Measurements from ENCODE around the gene ESRRA. TPM values are rescaled to one million over a fixed set of nuclear protein-coding genes. Genes with fewer than 3 reads are reported as not detected.
"Not testable (repeated sequence)": the region's sequence is repeated elsewhere in the genome, so short reads cannot be mapped to it uniquely, and the experiment has no call there.

Gene ESRRA
- total RNA-seq, 6 experiments from 2014 or later, result 28.5 to 82.6 (median 47.7) TPM

DNA sequence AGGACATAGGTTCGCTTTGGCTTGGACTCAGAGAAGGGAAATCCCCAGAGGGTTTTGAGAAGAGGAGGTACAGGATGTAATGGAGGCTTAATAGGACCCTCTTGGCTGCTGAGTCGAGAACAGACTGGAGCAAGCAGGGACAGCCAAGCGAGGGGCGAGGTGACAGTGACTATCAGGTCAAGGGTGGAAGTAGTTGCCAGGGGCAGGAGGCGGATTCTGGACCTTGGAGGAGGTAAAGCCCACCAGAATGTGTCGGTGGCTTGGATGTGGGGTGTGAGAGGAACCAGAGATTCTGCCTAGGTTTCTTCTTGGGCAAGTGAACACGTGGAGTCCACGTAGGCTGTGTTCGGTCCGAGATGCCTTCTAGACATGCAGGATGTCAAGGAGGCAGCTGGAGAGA lies 7.6 kb downstream of the ESRRA start:
- Histone ChIP-seq H3K9me3 (no peaks in the 10 kb centered on the region), H3K27ac (peak overlapping the region in 1 of 3 donors; percentile 3), H3K4me3 (no peak overlapping the region), H3K27me3 (no peaks in the 10 kb centered on the region), H3K36me3 (peaks cover 0 to 22% (median 10%) of the 10 kb centered on the region in 4 donors), H3K4me1 (peaks cover 0 to 32% (median 5%) of the 10 kb centered on the region in 4 donors)
- intact Hi-C loops (cut with DNase I), result no loop called here
- WGBS (ENCODE audit: insufficient coverage, low coverage, low lambda C conversion rate, missing lambda C conversion rate), result 93% methylated on average over 10 of the region's 10 CpGs
- TF ChIP-seq, protein P1, sequence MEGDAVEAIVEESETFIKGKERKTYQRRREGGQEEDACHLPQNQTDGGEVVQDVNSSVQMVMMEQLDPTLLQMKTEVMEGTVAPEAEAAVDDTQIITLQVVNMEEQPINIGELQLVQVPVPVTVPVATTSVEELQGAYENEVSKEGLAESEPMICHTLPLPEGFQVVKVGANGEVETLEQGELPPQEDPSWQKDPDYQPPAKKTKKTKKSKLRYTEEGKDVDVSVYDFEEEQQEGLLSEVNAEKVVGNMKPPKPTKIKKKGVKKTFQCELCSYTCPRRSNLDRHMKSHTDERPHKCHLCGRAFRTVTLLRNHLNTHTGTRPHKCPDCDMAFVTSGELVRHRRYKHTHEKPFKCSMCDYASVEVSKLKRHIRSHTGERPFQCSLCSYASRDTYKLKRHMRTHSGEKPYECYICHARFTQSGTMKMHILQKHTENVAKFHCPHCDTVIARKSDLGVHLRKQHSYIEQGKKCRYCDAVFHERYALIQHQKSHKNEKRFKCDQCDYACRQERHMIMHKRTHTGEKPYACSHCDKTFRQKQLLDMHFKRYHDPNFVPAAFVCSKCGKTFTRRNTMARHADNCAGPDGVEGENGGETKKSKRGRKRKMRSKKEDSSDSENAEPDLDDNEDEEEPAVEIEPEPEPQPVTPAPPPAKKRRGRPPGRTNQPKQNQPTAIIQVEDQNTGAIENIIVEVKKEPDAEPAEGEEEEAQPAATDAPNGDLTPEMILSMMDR (IDR thresholded peaks at IDR 0.05), result no peak
- no peak for TF ChIP-seq POLR2A (IDR thresholded peaks at IDR 0.05)
- DNase-seq (no peak), ATAC-seq (no peak)

DNA sequence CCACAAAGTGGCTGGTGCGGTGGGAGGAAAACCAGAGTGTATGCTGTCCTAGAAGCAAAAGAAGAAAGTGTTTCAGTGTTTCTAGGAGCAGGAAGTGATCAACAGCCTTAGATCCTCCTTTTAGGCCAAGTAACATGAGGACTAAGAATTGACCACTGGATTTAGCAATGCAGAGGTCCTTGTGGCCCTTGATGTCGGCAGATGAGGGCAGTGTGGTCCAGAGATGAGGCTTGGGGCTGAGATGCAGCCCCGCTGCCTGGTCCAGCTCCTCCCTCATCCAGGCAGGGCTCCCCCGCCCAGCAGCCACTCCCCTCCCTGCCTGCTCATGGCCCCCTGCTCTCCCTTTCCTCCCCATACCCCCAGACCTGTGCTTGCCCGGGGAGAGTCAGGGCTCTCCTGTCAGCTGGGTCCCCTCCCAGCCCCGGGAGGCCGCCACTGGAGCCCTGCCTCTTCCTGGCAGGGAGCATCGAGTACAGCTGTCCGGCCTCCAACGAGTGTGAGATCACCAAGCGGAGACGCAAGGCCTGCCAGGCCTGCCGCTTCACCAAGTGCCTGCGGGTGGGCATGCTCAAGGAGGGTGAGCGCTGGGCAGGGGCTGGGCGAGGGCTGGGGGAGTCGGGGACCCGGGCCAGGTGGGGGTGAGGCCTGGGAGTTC lies 8.3 kb downstream of the ESRRA start:
- no peak overlapping the region for H3K4me3 ChIP-seq
- intact Hi-C loops (cut with DNase I), result no loop called here
- DNase-seq, result no peak
- no peaks in the 10 kb centered on the region for H3K9me3 ChIP-seq
- H3K36me3 ChIP-seq, result peaks cover 0 to 22% (median 10%) of the 10 kb centered on the region in 4 donors
- ATAC-seq, result no peak
- no peak overlapping the region for H3K27ac ChIP-seq
- 53% methylated on average over 2 of the region's 18 CpGs for WGBS (ENCODE audit: insufficient coverage, low coverage, low lambda C conversion rate, missing lambda C conversion rate)
- TF ChIP-seq POLR2A (IDR thresholded peaks at IDR 0.05), result no peak
- TF ChIP-seq, protein P1 (IDR thresholded peaks at IDR 0.05), result no peak
- no peaks in the 10 kb centered on the region for H3K27me3 ChIP-seq
- peaks cover 0 to 27% (median 5%) of the 10 kb centered on the region in 4 donors for H3K4me1 ChIP-seq

DNA sequence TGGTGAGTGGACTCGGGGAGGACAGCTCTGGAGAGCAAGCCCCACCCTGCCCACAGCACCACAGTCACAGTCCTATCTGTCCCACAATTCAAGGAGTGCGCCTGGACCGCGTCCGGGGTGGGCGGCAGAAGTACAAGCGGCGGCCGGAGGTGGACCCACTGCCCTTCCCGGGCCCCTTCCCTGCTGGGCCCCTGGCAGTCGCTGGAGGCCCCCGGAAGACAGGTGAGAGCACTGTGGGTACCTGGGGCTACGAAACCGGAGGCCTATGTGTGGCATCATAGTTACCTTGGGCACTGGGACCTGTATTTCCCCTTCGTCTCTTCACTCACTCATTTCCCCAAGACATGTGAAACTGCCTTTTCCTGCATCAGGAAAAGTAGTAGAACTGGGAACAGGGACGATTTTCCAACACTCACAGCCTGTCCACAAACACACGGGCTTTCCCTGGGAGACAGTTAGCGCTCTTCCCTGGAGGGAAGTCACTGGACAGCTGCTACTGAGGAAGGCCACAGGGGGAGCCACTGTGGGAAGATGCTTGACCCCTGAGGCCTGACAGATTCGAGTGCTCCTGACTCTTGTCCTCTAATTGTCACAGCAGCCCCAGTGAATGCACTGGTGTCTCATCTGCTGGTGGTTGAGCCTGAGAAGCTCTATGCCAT lies 9.0 kb downstream of the ESRRA start:
- Histone ChIP-seq H3K27me3 (no peaks in the 10 kb centered on the region), H3K4me1 (peaks cover 0 to 28% (median 7%) of the 10 kb centered on the region in 4 donors), H3K9me3 (no peaks in the 10 kb centered on the region), H3K27ac (no peak overlapping the region), H3K36me3 (peaks cover 0 to 22% (median 10%) of the 10 kb centered on the region in 4 donors), H3K4me3 (no peak overlapping the region)
- intact Hi-C loops (cut with DNase I), result no loop called here
- ATAC-seq (no peak), DNase-seq (no peak)
- WGBS (ENCODE audit: insufficient coverage, low coverage, low lambda C conversion rate, missing lambda C conversion rate), result 27% methylated on average over 2 of the region's 19 CpGs
- no peak for TF ChIP-seq POLR2A (IDR thresholded peaks at IDR 0.05)
- TF ChIP-seq, protein P1 (IDR thresholded peaks at IDR 0.05), result no peak

DNA sequence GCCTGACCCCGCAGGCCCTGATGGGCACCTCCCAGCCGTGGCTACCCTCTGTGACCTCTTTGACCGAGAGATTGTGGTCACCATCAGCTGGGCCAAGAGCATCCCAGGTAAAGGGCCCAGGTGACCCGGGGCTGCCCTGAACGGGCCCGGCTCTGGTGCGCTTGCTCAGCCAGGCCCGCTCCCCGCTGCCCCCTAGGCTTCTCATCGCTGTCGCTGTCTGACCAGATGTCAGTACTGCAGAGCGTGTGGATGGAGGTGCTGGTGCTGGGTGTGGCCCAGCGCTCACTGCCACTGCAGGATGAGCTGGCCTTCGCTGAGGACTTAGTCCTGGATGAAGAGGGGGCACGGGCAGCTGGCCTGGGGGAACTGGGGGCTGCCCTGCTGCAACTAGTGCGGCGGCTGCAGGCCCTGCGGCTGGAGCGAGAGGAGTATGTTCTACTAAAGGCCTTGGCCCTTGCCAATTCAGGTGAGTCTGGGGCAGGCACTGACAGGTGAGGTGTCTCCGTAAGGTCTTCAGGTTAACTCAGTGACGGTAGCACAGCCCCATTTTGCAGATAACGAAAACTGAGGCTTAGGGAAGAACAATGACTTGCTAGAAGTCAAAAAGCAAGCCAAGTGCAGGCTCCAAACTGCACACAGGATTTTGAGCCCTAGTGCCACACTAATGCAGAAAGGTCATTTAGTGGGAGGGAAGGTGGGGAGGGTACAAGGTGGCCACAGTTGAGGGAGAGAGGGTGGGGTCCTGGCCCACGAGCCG lies 9.7 kb downstream of the ESRRA start:
- 88% methylated on average over 7 of the region's 24 CpGs for WGBS (ENCODE audit: insufficient coverage, low coverage, low lambda C conversion rate, missing lambda C conversion rate)
- Histone ChIP-seq H3K36me3 (peaks cover 0 to 22% (median 10%) of the 10 kb centered on the region in 4 donors), H3K27ac (no peak overlapping the region), H3K4me3 (no peak overlapping the region), H3K27me3 (no peaks in the 10 kb centered on the region), H3K9me3 (no peaks in the 10 kb centered on the region), H3K4me1 (peaks cover 0 to 21% (median 8%) of the 10 kb centered on the region in 4 donors)
- ATAC-seq (no peak), DNase-seq (no peak)
- TF ChIP-seq, protein P1 (IDR thresholded peaks at IDR 0.05), result no peak
- no peak for TF ChIP-seq POLR2A (IDR thresholded peaks at IDR 0.05)
- intact Hi-C loops (cut with DNase I), result no loop called here

DNA sequence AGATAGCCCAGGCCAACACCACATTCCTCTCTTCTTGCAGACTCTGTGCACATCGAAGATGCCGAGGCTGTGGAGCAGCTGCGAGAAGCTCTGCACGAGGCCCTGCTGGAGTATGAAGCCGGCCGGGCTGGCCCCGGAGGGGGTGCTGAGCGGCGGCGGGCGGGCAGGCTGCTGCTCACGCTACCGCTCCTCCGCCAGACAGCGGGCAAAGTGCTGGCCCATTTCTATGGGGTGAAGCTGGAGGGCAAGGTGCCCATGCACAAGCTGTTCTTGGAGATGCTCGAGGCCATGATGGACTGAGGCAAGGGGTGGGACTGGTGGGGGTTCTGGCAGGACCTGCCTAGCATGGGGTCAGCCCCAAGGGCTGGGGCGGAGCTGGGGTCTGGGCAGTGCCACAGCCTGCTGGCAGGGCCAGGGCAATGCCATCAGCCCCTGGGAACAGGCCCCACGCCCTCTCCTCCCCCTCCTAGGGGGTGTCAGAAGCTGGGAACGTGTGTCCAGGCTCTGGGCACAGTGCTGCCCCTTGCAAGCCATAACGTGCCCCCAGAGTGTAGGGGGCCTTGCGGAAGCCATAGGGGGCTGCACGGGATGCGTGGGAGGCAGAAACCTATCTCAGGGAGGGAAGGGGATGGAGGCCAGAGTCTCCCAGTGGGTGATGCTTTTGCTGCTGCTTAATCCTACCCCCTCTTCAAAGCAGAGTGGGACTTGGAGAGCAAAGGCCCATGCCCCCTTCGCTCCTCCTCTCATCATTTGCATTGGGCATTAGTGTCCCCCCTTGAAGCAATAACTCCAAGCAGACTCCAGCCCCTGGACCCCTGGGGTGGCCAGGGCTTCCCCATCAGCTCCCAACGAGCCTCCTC lies 10.6 kb downstream of the ESRRA start:
- H3K4me3 ChIP-seq, result peak overlapping the region in 1 of 3 donors; percentile 94
- H3K9me3 ChIP-seq; ATAC-seq; H3K27me3 ChIP-seq; DNase-seq; intact Hi-C loops (cut with DNase I): not testable (repeated sequence)
- WGBS (ENCODE audit: insufficient coverage, low coverage, low lambda C conversion rate, missing lambda C conversion rate), result 60% methylated on average over 15 of the region's 25 CpGs
- H3K4me1 ChIP-seq, result peaks cover 0 to 15% (median 7%) of the 10 kb centered on the region in 4 donors
- peak overlapping the region in 1 of 3 donors; percentile 97 for H3K27ac ChIP-seq
- peaks cover 0 to 22% (median 10%) of the 10 kb centered on the region in 4 donors for H3K36me3 ChIP-seq
